Activated T-cell treated with anti-CD3 and anti-CD28 coated beads for 4 hours (primary cell): ENCODE results near the gene PLEKHA1.
A peak's percentile ranks its signal among the peaks of the same experiment; 100 is the strongest.

Source experiments
- DNase-seq: peaks from one replicate; pipeline ENCODE4 v3.0.0-alpha.2; 2020

PLEKHA1 gene

GRCh38 chr10:122379537-122379936 is 5.0 kb downstream of the PLEKHA1 start:
- no peak for DNase-seq

- no peak for DNase-seq
Observed at GRCh38 chr10:122380703-122381102, 6.2 kb downstream of the PLEKHA1 start.

- no peak for DNase-seq
Observed at GRCh38 chr10:122381680-122382079, 7.2 kb downstream of the PLEKHA1 start.

GRCh38 chr10:122386514-122386913 is 12.0 kb downstream of the PLEKHA1 start:
- no peak for DNase-seq

GRCh38 chr10:122387572-122387971 is 13.1 kb downstream of the PLEKHA1 start:
- no peak for DNase-seq

- no peak for DNase-seq
Observed at GRCh38 chr10:122388287-122388997, 13.9 kb downstream of the PLEKHA1 start.

GRCh38 chr10:122390271-122390670 is 15.8 kb downstream of the PLEKHA1 start:
- no peak for DNase-seq

GRCh38 chr10:122390679-122391078 is 16.2 kb downstream of the PLEKHA1 start:
- DNase-seq, result no peak

- DNase-seq, result no peak
Observed at GRCh38 chr10:122391875-122392274, 17.4 kb downstream of the PLEKHA1 start.

GRCh38 chr10:122392835-122393234 is 18.3 kb downstream of the PLEKHA1 start:
- no peak for DNase-seq

GRCh38 chr10:122393288-122393687 is 18.8 kb downstream of the PLEKHA1 start:
- no peak for DNase-seq

GRCh38 chr10:122402548-122403131 is 28.1 kb downstream of the PLEKHA1 start:
- DNase-seq, result no peak

GRCh38 chr10:122404576-122404975 is 30.1 kb downstream of the PLEKHA1 start:
- DNase-seq, result no peak

- DNase-seq, result peak; percentile 52
Observed at GRCh38 chr10:122407375-122408125, 33.0 kb downstream of the PLEKHA1 start.

- no peak for DNase-seq
Observed at GRCh38 chr10:122413327-122413726, 38.8 kb downstream of the PLEKHA1 start.

- no peak for DNase-seq
Observed at GRCh38 chr10:122417667-122418066, 43.2 kb downstream of the PLEKHA1 start.

GRCh38 chr10:122419016-122419415 is 44.5 kb downstream of the PLEKHA1 start:
- DNase-seq, result no peak

GRCh38 chr10:122419876-122420623 is 45.5 kb downstream of the PLEKHA1 start:
- DNase-seq, result no peak

GRCh38 chr10:122420624-122421007 is 46.1 kb downstream of the PLEKHA1 start:
- DNase-seq, result no peak

- no peak for DNase-seq
Observed at GRCh38 chr10:122421054-122421625, 46.6 kb downstream of the PLEKHA1 start.

GRCh38 chr10:122421742-122422141 is 47.2 kb downstream of the PLEKHA1 start:
- no peak for DNase-seq

GRCh38 chr10:122422266-122422989 is 47.9 kb downstream of the PLEKHA1 start:
- DNase-seq, result no peak
